Stimulated activated CD4-positive, alpha-beta T cell treated with anti-CD3 and anti-CD28 coated beads, Interleukin-15, amount 100 ng/mL, for 48 hours (primary cell): Measurements from ENCODE around the gene ARSB.
A peak's percentile ranks its signal among the peaks of the same experiment; 100 is the strongest.

Experiments used
- DNase-seq, 2 donors: peaks; one replicate each; pipeline ENCODE4 v3.0.0-alpha.2; 2020; ENCODE audit warnings: low read depth in 2 of 2

Gene ARSB

GRCh38 chr5:78985116-78985724, at the start of gene ARSB:
Gene ARSB (minus strand): TSS chr5:78985310. CDS start chr5:78985248, 62 bp downstream.
- peak; percentile 30 to 47 for DNase-seq

- no peak for DNase-seq
These were observed 47.7 kb upstream of the ARSB start for GRCh38 chr5:79032782-79033181.

- no peak for DNase-seq
These were observed 47.1 kb upstream of the ARSB start for GRCh38 chr5:79032031-79032695.

- no peak for DNase-seq
These were observed 46.4 kb upstream of the ARSB start for GRCh38 chr5:79031485-79031867.

GRCh38 chr5:79030663-79031484, 45.8 kb upstream of the ARSB start:
- DNase-seq: no peak

- DNase-seq: peak; percentile 13 to 30
These were observed 40.0 kb upstream of the ARSB start for GRCh38 chr5:79025054-79025472.

- DNase-seq: no peak
These were observed 38.8 kb upstream of the ARSB start for GRCh38 chr5:79023947-79024346.

- no peak for DNase-seq
These were observed 38.2 kb upstream of the ARSB start for GRCh38 chr5:79023348-79023747.

- DNase-seq: no peak
These were observed 37.7 kb upstream of the ARSB start for GRCh38 chr5:79022771-79023170.

- DNase-seq: no peak
These were observed 36.6 kb upstream of the ARSB start for GRCh38 chr5:79021753-79022152.

- peak; percentile 9 to 27 for DNase-seq
These were observed 35.9 kb upstream of the ARSB start for GRCh38 chr5:79020861-79021561.

GRCh38 chr5:79014631-79015030, 29.5 kb upstream of the ARSB start:
- no peak for DNase-seq

- no peak for DNase-seq
These were observed 26.8 kb upstream of the ARSB start for GRCh38 chr5:79011869-79012268.

GRCh38 chr5:79011219-79011836, 26.2 kb upstream of the ARSB start:
- DNase-seq: no peak

GRCh38 chr5:79008362-79008761, 23.3 kb upstream of the ARSB start:
- no peak for DNase-seq

- no peak for DNase-seq
These were observed 22.8 kb upstream of the ARSB start for GRCh38 chr5:79007872-79008271.

GRCh38 chr5:79005936-79006631, 21.0 kb upstream of the ARSB start:
- no peak for DNase-seq

GRCh38 chr5:79005151-79005550, 20.0 kb upstream of the ARSB start:
- DNase-seq: no peak

GRCh38 chr5:79002374-79002773, 17.3 kb upstream of the ARSB start:
- DNase-seq: no peak

GRCh38 chr5:79001471-79001870, 16.4 kb upstream of the ARSB start:
- DNase-seq: no peak

GRCh38 chr5:78997090-78997489, 12.0 kb upstream of the ARSB start:
- no peak for DNase-seq
